DMS153 treated with DMSO at 0.1 percent for 48 hours (cell line): ENCODE results near the gene HIKESHI.
"Not testable (repeated sequence)": the region's sequence is repeated elsewhere in the genome, so short reads cannot be mapped to it uniquely, and the experiment has no call there.

Experiments
- DNase-seq: peaks from one replicate; lab custom pipeline; 2025; ENCODE audit not compliant: unreplicated experiment; lab: John Stamatoyannopoulos, UW

Gene HIKESHI

GRCh38 chr11:86302092-86302793 lies at the start of gene HIKESHI:
TSS of gene HIKESHI (plus strand) at chr11:86302240. CDS start at chr11:86302449, 209 bp downstream.
- DNase-seq, result peak; percentile 90

DNA sequence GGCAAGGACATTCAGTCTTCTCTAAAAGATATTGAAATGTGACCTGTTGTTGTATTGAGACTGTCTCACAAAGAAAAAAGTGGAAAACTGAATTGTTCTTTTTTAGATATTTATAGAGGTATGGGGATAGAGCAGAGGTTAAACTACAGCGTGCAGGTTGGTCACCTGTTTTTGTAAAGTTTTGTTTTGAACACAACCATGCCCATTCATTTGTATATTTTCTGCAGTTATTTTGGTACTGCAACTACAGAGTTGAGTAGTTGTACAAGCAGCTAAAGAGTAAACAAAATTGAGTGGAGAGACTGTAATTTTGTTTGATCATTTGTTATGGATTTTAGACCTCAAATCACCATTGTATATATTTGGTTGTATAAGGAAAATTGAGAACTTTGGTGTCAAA lies 46.1 kb upstream of the HIKESHI start:
- no peak for DNase-seq

DNA sequence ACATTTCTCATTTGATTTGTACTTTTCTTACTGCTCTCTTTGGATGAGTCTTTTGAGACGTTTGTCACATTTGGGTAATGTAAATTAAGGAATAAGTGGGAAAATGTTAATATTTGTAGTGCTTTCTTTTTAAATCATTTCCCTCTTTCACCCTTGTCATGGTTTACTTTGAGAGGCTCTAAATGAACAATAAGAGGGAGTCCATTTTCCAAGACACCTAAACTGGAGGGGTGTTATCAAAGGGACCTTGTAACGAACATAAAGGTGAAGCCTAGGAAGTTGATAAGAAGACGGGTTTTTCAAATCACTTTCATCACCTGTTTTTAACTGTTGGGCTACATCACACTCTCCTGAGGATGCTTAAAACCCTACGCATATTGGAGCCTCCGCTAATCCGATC lies 45.4 kb upstream of the HIKESHI start:
- no peak for DNase-seq

DNA sequence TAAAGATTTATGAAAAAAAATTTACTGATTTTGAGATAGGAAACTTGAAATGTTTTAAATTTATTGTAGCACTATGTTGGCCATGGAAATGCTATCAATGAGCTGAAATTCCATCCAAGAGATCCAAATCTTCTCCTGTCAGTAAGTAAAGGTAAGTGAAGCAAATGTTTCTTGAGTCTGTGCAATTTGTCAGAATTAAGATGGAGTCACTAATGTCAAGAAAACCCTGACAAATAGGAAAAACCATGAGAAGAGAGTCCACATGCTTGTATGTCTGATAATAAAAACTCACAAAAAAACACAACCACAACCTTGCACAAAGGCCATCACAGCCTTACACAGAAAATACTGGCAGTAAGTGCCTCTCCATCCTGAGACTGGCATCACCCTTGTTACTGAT lies 44.6 kb upstream of the HIKESHI start:
- no peak for DNase-seq

- DNase-seq, result no peak
Measured at GRCh38 chr11:86259730-86260129, 42.3 kb upstream of the HIKESHI start.

DNA sequence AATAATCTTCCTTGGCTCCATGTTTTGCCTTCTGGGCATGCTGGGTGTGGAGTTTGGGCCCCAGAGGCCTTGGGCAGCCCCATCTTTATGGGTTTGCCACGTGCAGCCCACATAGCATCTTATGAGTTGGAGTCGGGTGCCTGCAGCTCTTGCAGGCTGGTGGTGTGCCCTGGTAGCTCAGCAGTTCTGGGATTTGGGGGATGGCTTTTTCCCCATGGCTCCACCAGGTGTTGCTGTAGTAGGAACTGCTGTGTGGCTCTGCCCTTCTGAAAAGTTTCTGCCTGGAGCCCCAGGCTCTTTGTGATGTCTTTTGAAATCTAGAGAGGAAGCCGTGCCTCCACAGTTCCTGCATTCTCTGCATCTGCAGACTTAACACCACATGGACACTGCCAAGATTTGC lies 40.7 kb upstream of the HIKESHI start:
- no peak for DNase-seq

DNA sequence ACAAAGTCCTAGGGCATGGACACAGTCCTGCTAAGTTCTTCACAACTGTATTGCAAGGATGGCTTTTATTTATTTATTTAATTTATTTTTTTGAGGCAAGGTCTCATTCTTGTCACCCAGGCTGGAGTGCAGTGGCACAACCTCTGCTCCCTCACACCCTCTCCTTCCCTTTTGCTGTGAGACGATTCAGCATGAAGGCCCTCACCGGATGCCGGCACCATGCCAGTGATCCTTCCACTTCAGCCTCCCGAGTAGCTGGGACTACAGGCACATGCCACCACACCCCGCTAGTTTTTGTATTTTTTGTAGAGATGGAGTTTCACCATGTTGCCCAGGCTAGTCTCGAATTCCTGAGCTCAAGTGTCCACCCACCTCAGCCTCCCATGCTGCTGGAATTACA lies 39.7 kb upstream of the HIKESHI start:
- DNase-seq, result no peak

- no peak for DNase-seq
Measured at GRCh38 chr11:86264649-86265048, 37.4 kb upstream of the HIKESHI start.

DNA sequence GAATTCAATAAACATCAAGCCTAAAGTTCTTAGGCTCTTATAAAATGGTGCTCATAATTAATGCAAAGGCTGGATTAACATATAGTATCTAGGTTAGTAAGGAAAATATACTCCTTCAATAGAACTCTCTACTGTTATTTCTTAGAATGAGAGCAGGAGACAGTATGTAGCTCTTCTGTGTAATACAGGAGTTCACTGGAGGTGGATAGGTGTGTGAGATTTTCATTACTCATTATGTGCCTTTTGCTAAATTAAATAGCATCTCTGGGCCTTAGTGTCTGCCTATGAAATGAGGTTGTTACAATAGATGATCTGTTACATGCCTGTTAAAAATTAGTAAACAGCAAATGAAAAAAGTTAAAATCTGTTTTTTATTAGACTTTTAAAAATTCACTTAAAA lies 36.8 kb upstream of the HIKESHI start:
- DNase-seq, result no peak

DNA sequence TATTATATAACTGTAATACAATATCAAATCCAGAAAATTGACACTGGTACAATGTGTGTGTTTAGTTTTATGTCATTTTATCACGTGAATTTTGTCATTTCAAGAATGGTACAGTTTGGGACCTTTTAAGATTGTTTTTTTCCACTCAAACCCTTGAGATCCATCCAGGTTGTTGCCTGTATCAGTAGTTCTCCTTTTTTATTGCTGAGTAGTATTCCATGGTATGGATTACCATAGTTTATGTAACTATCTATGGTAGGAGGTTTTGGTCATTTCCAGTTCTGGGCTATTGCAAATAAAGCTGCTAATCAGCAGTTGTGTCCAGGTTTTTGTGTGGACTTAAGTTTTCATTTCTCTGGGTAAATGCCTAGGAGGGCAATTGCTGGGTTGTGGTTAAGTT lies 32.4 kb upstream of the HIKESHI start:
- DNase-seq, result no peak

DNA sequence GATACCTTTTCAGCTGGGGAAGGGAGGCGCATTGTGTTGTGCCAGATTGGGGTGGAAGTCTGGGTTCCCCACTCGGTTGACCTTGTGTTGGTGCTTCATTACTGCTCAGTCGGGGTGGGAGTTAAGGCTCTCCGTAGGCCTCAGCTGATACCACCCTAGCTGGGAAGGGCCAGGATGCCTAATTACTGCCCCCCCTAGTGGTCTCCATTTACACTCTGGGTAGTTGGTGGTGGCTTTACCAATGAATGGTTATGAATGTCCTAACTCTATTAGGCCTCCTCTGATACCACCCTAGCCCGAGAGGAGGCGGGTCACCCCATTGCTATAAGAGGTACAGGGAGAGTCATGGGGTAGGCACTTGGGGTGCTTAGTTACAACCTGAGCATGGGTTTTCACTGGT lies 27.5 kb upstream of the HIKESHI start:
- DNase-seq, result no peak

- no peak for DNase-seq
Measured at GRCh38 chr11:86274999-86275398, 27.0 kb upstream of the HIKESHI start.

- no peak for DNase-seq
Measured at GRCh38 chr11:86275493-86276370, 26.3 kb upstream of the HIKESHI start.

DNA sequence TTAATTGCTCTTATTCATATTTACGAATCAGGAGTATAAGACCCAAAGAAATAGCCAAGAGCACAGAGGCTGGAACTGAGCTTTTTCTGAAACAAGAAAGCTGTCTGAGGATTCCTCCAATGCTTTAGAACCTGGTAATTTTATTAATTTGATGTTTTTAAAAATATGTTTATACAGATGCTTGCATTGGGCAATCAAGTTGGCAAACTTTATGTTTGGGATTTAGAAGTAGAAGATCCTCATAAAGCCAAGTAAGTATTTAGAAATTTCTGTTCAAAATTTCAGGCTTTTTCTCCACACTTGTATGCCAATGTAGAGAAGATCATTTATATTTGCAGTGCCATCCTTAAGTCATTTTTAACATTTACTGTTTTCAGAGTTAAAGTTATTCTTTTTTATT lies 24.3 kb upstream of the HIKESHI start:
- DNase-seq, result no peak

DNA sequence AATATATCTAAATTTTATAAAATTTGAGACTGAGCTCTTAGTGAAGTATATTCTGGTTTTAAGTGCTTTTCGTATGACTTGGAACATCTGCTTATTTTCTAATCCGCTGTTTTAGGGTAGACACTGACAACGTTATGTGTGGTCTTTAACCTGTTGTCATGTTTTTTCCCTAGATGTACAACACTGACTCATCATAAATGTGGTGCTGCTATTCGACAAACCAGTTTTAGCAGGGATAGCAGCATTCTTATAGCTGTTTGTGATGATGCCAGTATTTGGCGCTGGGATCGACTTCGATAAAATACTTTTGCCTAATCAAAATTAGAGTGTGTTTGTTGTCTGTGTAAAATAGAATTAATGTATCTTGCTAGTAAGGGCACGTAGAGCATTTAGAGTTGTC lies 23.8 kb upstream of the HIKESHI start:
- no peak for DNase-seq

DNA sequence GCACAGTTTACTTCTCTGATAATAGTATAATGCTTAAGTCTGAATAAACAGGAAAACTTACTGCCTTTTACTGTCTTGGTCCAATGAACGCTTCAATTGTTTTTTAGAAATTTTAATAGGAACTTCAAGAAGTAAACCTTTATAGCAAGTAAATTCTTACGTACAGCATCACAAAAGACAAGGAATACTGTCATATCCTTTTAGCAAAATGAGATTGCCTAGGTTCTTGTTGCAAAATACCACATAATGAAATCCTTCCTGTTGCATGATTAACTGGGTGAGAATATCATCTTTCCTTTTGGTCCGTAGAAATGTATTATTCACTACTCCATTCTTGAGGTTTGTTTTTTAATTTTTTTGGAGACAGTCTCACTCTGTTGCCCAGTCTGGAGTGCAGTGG lies 22.3 kb upstream of the HIKESHI start:
- DNase-seq, result no peak

DNA sequence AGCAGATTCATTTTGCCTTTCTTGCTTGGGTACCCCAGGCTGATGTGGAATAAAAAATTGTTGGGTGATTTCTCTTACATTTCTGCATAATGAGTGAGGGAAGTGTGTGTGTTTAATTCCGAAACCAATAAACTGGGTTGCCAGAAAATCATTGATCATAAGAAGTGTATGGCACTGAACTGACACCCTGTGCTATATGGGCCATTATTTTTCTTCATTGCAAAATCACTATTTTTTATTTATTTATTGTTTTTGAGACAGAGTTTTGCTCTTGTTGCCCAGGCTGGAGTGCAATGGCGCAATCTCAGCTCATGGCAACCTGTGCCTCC lies 14.6 kb upstream of the HIKESHI start:
- no peak for DNase-seq

GRCh38 chr11:86288776-86289507 lies 13.1 kb upstream of the HIKESHI start:
- no peak for DNase-seq

GRCh38 chr11:86289508-86290280 lies 12.3 kb upstream of the HIKESHI start:
- not testable (repeated sequence) for DNase-seq

- peak; percentile 5 for DNase-seq
Measured at GRCh38 chr11:86291466-86292262, 10.4 kb upstream of the HIKESHI start.
